H54 (cell line): ENCODE data around the gene YTHDC2.
A peak's percentile ranks its signal among the peaks of the same experiment; 100 is the strongest.
"Not testable (repeated sequence)": the region's sequence is repeated elsewhere in the genome, so short reads cannot be mapped to it uniquely, and the experiment has no call there.

Source experiments
- DNase-seq: peaks from one replicate; pipeline ENCODE4 v3.0.0; 2011; ENCODE audit warnings: low spot score, mixed read lengths; ENCODE audit not compliant: insufficient read length
- FAIRE-seq: peaks from 3 replicates; lab custom pipeline; 2011; peaks lifted over from hg19 to GRCh38; lab: Jason Lieb, UNC
- POLR2A ChIP-seq: IDR thresholded peaks from 2 replicates; pipeline ENCODE4 v1.6.1; 2011; ENCODE audit warnings: low read depth, mild to moderate bottlenecking, low read length

The YTHDC2 gene

DNA sequence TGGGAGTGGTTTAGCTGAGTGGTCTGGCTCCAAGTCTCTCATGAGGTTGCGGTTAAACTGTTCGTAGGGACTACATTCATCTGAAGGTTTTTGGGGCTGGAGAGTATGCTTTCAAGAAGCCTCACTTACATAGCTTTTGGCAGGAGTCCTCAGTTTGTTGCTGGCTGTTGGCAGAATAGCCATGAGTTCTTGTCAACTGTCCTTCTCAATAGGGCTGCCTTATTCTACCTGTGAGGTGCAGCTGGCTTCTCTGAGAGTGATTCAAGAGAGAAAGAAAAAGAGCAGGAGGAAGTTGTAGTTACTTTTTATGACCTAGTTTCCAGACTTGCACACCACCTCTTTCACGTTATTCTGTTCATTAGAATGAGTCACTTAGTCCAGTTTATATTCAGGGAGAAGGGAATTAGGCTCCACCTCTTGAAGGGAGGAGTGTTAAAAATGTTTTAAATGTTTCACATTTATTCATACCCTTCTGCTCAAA lies 33.2 kb downstream of the YTHDC2 start:
- FAIRE-seq (peak; percentile 91), DNase-seq (peak; percentile 11)
- TF ChIP-seq POLR2A, result no peak

DNA sequence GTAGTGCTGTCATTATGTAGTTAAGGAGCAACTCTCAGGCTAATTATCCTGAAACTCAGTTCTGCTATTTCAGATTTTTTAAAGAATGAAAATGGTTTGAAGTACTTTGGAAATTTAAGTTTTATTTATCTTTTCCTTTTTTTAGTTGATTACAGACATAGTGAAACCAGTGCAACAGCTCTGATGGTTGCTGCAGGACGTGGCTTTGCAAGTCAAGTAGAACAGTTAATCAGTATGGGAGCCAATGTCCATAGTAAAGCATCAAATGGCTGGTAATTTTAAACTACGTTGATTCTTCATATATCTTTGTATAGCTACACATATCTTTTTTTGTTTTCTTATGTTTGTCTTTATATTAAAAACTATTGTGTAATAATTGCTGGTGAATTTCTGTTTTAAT lies 34.9 kb downstream of the YTHDC2 start:
- DNase-seq (no peak), FAIRE-seq (no peak)
- TF ChIP-seq POLR2A, result no peak

DNA sequence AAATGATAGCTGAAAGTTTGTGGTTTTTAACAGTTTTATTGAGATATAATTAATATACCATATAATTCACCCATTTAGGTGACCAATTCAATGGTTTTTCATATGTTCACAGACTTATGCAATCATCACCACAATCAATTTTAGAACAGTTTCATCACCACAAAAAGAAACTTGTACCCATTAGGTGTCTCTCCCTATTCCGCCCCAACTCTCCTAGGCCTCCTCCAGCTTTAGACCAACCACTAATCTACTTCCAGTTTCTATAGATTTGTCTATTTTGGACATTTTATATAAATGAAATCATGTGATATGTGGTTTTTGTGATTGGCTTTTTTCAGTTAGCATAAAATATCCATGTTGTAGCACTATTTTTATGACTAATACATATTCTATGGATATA lies 38.6 kb downstream of the YTHDC2 start:
- no peak for DNase-seq

DNA sequence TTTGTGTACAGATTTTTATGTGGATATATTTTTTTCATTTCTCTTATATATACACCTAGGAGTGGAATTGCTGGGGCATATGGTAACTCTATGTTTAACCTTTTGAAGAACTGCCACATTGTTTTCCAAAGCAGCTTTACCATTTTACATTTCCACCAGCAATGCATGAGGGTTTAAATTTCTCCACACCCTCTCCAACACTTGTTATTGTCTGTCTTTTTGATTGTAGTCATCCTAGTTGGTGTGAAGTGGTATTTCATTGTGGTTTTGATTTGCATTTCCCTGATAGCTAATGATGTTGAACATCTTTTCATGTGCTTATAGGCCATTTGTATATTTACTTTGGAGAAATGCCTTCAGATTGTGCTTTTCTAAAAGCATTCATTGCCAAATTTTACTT lies 39.1 kb downstream of the YTHDC2 start:
- FAIRE-seq (no peak), DNase-seq (no peak)
- TF ChIP-seq POLR2A, result no peak

More for the DNA sequence above, 38.6 kb downstream of the YTHDC2 start:
- FAIRE-seq, result no peak
- TF ChIP-seq POLR2A, result no peak

DNA sequence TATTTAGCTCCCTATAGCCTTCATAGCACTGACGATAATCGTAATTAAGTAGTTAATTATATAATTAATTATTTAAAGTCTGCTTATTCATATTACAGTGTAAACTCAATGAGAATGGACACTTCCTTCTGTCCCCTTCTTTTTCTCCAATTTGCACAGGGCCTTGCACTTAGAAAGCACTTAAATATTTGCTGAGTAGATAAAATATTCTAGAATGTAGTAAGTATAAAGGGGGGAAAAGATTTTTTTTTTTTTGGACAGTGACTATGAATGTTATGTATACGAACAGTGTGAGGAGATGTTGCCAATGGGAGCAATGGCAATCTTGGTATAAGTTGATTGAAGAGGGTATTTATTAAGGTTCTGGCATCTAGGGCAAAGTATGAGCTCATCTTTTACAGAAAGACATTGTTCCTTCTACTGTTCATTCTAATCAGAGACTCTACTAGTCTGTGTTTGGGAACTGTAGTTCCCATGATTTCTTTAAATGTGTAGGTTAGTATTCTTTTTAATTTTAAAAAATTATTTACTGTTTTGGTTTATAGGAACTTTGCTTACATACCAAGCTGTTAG lies 49.4 kb downstream of the YTHDC2 start:
- no peak for TF ChIP-seq POLR2A
- FAIRE-seq, result no peak
- DNase-seq, result no peak

DNA sequence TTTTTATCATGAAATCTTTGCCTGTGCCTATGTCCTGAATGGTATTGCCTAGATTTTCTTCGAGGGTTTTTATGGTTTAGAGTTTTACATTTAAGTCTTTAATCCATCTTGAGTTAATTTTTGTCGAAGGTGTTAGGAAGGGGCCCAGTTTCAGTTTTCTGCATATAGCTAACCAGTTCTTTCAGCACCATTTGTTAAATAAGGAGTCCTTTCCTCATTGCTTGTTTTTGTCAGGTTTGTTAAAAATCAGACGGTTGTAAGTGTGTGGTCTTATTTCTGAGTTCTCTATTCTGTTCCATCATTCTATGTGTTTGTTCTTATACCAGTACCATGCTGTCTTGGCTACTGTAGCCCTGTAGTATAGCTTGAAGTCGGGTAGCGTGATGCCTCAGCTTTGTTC lies 55.9 kb downstream of the YTHDC2 start:
- no peak for TF ChIP-seq POLR2A
- FAIRE-seq, result no peak

DNA sequence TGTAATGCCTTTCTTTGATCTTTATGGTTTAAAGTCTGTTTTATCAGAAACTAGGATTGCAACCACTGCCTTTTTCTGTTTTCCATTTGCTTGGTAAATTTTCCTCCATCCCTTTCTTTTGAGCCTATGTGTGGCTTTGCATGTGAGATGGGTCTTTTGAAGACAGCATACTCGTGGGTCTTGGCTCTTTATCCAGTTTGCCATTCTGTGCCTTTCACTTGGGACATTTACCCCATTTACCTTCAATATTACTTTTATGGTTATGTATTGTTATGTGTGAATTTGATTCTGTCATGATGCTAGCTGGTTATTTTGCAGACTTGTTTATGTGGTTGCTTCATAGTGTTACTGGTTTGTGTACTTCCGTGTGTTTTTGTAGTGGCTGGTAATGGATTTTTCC lies 59.2 kb downstream of the YTHDC2 start:
- FAIRE-seq (no peak), DNase-seq (no peak)
- TF ChIP-seq POLR2A, result no peak

More for the DNA sequence above, 55.9 kb downstream of the YTHDC2 start:
- DNase-seq, result no peak

DNA sequence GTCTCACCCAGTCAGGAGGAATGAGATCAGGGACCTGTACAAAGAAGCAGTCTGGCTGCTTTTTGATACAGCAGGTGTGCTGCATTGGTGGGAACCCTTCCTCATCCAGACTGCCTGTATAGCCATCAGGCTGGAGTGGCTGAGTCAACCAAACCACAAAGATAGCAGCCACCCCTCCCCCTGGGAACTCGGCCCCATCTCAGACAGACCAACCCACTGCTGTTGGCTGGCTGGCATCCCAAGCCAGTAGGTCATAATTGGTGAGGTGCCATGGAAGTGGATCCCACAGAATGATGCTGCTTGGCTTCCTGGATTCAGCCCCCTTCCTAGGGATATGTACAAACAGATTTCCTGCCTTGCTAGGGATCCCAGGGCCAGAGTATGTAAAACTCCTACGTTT lies 60.9 kb downstream of the YTHDC2 start:
- TF ChIP-seq POLR2A, result no peak
- FAIRE-seq (peak; percentile 97), DNase-seq (peak; percentile 23)

DNA sequence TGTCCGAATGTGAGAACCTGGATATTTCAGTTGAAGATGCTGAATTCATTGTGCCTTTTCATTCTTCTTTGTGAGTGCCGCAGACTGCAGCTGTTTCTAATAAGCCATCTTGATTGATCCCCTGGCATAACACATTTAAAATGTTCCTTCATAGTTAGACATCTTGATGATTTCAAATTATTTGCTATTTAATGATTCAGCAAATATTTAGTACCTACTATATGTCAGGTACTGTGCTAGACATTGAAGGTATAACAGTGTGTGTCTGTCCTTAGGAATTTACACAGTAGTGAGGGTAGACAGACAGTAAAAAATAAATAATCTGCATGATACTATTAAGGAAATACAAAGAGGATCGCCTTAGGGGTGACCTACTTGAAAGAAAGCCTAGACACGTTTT lies 61.6 kb downstream of the YTHDC2 start:
- TF ChIP-seq POLR2A, result no peak
- FAIRE-seq (no peak), DNase-seq (no peak)

DNA sequence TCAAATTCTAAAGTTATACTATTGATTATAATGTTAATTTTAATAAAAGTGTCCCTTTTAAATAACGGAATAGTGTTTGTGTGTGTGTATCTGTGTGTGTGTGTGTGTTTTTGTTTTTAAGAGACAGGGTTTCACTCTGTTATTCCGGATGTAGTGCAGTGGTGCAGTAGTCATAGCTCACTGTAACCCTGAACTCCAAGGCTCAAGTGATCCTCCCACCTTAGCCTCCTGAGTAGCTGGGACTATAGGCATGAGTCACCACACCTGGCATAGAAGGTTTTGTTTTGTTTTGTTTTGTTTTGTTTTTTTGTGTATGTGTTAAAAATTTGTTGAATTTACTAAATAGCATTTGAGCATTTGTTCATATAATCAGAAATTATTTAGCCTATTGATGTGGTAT lies 64.6 kb downstream of the YTHDC2 start:
- no peak for FAIRE-seq
- no peak for DNase-seq
- TF ChIP-seq POLR2A, result no peak

DNA sequence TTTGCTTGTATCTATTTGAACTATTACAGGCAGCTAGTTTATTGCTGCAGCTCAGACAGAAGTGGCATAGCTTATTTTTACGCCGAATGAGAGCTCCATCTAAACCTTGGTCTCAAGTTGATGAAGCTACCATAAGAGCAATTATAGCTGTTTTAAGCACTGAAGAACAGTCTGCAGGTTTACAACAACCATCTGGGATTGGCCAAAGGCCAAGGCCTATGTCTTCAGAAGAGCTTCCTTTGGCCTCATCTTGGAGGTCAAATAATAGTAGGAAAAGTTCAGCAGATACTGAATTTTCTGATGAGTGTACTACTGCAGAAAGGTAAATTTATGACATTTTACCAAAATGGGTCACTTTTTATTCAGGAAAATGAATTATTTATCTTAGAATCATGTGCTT lies 67.9 kb downstream of the YTHDC2 start:
- DNase-seq, result no peak
- no peak for TF ChIP-seq POLR2A

DNA sequence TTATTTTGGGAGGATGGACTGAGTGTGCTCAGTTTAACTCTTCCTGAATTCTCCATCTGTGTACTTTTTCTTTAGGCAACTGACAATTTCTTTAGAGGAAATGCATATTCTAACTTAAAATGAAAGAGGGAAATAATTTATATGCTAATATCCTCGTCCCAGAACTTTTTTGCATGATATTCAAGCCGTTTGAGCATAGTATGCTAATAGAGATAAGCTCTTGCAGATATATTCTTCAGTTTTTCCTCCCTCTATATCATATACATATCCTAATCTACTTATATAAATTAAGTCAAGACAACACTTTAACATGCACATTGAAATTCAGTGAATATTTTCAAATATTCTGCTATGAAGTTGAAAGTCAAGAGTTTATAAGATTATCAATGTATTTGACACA lies 84.7 kb downstream of the YTHDC2 start:
- FAIRE-seq (no peak), DNase-seq (no peak)
- TF ChIP-seq POLR2A, result no peak

More for the DNA sequence above, 67.9 kb downstream of the YTHDC2 start:
- FAIRE-seq, result no peak

DNA sequence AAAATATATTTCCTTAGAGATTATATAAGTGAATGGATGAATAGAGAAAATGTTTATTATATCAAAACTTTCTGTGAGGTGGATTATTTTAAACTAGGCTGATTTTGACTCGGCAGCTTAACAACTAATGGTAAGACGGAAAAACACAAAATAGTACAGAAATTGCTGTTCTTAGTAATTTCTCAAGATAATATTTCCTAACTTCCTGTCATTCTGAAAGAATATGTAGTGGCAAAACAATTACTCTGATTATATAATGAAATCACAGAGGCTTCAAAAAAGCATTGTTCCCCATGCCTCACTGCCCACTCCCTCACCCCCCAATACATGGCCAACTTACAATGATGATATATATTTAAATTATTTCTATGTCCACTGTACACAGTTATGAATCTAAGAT lies 85.4 kb downstream of the YTHDC2 start:
- DNase-seq (no peak), FAIRE-seq (no peak)
- TF ChIP-seq POLR2A, result no peak

DNA sequence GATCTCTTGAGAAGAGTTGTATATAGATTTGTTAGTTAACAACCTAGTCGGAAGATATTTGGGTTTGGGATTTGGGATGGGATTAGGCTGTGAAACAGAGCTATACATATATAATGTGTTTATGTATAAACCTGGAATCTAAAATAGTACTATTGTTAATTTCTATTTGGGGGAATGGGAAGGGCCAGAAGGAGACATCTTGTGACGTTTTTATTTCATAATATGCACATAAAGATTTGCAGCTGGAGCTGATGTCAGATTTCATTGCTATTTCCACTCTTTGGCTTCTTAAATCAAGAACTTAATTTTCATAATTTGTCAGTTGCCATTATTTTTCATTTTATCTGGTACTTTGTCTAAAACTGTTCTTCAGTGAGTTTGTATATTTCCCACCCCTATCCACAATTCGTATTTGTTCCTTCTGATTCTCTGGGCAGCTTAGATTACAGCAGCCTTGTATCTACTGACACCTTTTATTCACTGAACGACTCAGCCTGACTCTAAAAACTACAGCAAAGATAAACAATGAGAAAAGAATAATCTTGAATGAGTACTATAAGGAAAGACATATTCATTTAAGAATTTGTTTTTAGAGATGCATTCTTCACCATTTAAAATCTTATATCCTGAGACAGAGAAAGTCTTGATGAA lies 86.9 kb downstream of the YTHDC2 start:
- FAIRE-seq, result no peak
- TF ChIP-seq POLR2A, result no peak
- no peak for DNase-seq

DNA sequence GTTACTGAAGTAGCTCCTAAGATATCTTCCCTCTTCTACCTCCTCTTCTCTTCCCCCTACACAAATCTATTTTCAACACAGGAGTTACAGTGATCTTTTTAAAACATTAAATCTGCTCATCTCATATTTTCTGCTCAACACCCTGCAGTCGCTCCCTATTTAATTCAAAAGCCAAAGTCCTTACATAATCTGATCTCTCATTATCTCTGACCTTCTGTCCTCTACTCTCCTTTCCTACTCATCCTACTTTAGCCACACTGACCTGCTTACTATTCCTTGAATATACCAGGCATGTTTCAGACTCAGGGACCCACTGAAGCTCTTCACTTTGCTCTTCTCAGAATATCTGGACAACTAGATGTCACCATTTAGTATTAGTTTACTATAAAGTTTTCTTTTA lies 87.9 kb downstream of the YTHDC2 start:
- FAIRE-seq (no peak), DNase-seq (no peak)
- no peak for TF ChIP-seq POLR2A

DNA sequence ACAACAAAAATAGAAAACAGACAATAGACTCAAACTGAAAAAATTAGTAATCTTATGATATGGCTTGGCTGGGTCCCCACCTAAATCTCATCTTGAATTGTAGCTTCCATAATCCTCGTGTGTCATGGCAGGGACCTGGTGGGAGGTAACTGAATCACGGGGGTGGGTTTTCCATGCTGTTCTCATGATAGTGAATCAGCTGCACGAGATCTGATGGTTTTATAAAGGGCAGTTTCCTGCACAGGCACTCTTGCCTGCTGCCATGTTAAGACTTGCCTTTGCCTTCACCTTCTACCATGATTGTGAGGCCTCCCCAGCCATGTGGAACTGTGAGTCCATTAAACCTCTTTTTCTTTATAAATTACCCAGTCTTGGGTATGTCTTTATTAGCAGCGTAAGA lies 89.8 kb downstream of the YTHDC2 start:
- DNase-seq, FAIRE-seq: not testable (repeated sequence)
